ENCODE data around the gene ST6GALNAC5.
"Not testable (repeated sequence)": the region's sequence is repeated elsewhere in the genome, so short reads cannot be mapped to it uniquely, and the experiment has no call there.

ST6GALNAC5 gene

DNA sequence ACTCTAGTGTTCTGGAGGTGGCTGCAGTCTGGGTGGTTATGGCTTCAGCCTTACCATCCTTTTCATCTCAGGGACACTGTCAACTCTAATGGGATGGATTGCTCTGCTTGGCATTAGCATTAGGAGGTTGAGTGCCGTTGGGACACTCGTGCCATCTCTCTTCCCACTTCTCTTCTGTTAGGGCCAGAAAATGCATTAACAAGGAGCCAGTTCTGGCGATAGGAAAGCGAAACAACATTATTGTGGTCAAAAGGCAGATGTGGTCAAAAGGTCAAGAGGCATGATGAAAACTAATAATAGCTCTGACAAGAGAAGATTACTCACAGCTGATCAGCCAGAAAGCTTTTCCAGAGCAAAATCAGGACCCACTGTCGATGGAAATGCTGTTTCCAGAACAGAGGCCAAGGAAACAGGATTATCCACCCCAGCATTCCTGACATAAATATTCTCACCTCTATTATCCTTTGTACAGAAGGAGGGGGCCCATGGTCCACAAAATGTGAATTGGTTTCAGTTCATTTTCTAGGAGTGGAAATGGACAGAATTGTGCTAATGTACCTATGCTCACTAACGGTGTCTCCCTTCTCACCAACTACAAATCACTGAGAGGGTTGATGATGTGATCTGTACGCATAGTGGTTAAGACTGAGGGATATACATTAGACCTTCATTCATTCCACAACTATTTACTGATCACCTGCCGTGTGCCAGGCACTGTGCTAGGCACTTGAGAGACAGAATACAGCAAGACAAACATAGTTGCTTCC is 72.0 kb downstream of the ST6GALNAC5 start:
- no peak for DNase-seq (ENCODE audit: low read depth in 2 of 2)

- DNase-seq (ENCODE audit: low read depth in 2 of 2): no peak
These were observed 72.5 kb downstream of the ST6GALNAC5 start for GRCh38 chr1:76939817-76940216.

DNA sequence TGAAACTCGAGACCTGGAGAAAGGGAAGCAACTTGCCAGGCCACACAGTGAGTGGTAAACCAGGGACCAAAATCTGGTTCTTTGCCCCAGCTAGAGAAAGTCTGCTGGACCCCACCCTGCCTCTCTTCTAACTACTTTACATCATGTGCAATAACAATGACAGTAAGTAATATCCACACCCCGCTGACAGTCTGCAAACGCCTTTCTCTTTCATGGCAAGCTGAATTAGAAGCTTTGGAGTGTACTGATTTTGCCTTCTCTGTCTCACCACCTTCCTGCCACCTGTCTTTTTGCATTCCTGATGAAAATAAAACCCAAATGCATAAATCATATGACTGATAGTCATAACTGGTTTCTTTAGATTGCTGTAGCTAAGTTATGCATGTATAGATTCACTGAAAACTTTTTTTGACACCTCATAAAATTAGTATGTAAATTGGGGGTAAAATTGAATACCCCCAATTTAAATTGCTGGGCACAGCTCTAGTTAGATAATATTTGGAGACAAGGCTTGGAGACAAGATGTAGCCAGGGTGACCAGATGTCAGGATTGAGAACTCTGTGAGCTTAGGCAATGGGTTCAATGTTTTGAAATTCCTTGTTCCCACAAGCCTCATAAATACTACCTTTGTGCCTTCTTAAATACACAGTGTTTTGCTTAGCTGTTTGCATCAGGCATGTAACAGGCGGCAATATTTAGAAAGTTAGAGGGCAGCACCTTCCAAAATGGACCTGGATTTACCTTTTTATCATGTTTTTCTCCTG is 73.5 kb downstream of the ST6GALNAC5 start:
- no peak for DNase-seq (ENCODE audit: low read depth in 2 of 2)

DNA sequence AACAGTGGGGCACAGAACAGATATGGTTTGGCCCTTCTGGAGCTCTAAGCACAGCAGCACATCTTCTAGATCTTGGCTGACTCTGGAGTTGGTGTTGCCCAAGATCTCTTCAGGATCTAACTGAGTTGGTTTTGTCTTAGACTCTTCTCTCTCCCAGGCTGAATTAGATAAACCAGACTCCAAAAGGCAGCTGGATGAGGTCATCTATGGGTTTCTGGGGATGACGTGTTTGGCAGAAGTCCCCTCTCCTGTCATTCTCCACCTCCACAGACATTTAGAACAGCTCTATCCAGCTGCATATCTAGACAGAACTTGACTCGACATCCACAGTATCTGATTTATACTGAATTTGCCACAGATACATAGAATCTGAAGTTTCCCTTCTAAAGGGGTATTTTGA is 75.3 kb downstream of the ST6GALNAC5 start:
- DNase-seq (ENCODE audit: low read depth in 2 of 2): no peak

DNA sequence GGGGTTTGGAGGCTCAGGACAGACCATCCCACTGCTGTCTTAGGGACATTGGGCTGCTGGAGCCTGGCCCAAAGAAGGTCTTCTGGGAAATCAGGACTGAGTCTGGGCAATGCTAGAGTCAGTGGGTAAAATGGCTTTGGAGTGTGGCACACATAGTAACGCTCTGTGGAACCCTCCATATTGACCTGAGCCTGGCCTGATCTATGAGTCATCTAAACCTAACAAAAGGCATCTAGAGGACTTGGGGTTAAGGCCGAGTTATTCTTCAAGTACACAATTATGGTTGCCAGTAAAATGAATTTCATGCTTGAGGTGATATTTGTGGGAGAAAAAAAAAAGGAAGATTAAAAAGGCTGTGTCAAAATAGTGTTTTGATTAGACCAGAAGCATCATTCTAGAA is 77.7 kb downstream of the ST6GALNAC5 start:
- no peak for DNase-seq (ENCODE audit: low read depth in 2 of 2)

DNA sequence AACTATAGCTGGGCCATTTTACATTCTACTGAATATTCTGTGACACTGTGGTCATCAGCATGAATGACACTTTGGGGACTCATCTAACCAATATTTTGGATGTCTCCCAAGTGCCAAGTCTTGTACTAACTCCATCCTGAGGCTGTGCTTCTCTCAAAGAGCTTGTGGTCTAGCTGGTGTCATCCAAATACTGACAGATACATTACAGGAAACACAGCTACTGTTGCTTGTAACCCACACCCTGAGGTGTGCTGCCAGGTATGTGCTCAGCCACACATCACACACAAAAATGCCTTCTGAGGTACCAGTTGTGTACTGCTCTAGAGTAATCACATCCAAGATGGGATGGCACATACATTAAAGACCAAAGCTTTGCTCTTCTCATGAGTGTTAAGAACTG is 81.6 kb downstream of the ST6GALNAC5 start:
- no peak for DNase-seq (ENCODE audit: low read depth in 2 of 2)

DNA sequence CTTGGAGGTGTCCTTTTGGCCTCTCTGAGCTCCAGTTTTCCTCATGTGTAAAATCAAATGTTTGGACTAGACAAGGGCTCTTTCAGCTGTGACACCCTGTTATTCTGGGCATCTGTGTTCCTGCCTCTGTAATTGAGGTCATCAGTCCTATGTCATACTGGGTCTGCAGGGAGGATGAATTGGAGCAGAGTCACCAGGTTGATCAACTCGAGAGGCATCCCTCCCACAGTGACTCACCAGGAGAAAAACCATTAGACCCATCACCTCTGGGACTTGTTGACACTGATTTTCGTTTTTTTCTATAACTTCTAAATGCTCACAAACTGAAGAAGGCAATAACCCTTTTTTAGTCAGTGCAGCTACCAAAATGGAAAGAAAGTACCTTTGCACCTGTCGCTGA is 82.2 kb downstream of the ST6GALNAC5 start:
- no peak for DNase-seq (ENCODE audit: low read depth in 2 of 2)

- DNase-seq (ENCODE audit: low read depth in 2 of 2): no peak
These were observed 83.0 kb downstream of the ST6GALNAC5 start for GRCh38 chr1:76950306-76950705.

- DNase-seq (ENCODE audit: low read depth in 2 of 2): no peak
These were observed 83.9 kb downstream of the ST6GALNAC5 start for GRCh38 chr1:76951153-76951552.

GRCh38 chr1:76955652-76956051 is 88.4 kb downstream of the ST6GALNAC5 start:
- no peak for DNase-seq (ENCODE audit: low read depth in 2 of 2)

DNA sequence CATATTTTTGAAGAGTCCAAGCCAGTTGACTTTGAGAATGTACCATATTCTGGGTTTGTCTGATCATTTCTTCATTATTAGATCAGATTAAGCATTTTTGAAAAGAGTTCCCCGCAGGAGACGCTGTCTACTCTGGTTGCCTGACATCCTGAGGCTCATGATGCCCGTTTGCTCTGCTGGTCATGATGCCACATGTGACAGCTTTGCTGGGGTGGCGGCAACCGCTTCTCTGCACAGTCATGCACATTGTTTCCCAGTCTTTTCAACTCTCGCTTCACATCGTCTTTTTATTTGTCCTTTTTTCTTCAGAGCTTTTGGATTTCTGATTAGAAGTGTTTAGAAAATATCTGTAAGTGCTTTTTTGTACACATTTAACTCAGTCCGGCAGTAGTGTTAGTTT is 90.7 kb downstream of the ST6GALNAC5 start:
- no peak for DNase-seq (ENCODE audit: low read depth in 2 of 2)

DNA sequence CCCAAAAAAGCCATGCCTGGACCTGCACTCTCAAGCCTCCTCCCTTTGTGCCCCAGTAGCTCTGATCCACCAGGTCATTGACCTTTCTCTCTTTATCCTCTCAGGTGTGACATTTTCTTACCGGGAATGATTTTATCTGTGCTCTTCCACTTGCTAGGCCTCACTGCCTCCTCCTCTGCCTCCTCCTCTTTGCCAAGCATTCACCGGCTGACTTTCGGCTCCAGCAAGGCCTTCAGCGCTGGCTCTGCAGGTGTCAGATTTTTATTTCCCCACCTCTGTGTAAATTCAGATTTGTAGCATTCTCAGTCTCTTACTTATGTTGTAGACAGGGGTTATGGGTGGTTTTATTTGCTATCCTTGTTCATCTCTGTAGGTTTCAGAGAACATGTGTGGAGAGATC is 91.5 kb downstream of the ST6GALNAC5 start:
- no peak for DNase-seq (ENCODE audit: low read depth in 2 of 2)

DNA sequence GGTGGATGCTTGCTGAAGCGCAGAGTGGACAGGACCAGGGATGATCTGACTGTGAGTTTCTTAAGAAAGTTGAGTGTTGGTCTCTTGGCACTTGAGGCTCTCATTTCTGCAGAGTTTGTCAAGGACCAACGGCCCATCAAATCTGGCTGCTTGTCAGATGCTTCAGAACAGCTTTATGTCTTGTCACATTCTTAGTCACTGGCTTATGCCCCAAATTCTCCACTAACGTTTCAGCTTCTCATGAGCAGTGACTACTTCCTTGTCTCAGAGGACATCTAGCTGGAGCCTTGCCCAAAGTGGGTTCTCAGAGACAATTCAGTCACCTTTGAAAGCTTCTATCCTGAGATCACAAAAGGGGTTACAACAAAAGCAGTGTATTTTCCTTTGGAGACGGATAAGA is 92.3 kb downstream of the ST6GALNAC5 start:
- no peak for DNase-seq (ENCODE audit: low read depth in 2 of 2)

- no peak for DNase-seq (ENCODE audit: low read depth in 2 of 2)
These were observed 94.0 kb downstream of the ST6GALNAC5 start for GRCh38 chr1:76961181-76961819.

DNA sequence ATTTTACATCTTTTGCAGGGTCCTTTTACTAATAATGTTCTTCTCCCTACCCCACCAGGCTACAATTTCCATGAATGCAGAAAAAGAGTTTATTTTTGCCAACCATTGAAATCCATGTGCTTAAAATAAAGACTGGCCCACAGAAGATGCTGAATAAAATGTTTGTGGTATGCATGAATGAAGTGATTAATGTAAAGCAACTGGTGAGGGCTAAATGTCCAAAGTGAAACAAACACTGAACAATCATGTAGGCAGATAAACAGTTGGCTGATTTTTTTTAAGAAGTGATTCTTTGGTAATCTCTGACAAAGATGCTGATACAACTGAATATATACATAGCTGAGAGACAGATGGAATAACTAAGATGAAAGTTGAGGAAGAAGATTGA is 94.5 kb downstream of the ST6GALNAC5 start:
- no peak for DNase-seq (ENCODE audit: low read depth in 2 of 2)

- DNase-seq (ENCODE audit: low read depth in 2 of 2): not testable (repeated sequence)
These were observed 114.0 kb downstream of the ST6GALNAC5 start for GRCh38 chr1:76981267-76981666.

GRCh38 chr1:76989976-76990375 is 122.7 kb downstream of the ST6GALNAC5 start:
- no peak for DNase-seq (ENCODE audit: low read depth in 2 of 2)

DNA sequence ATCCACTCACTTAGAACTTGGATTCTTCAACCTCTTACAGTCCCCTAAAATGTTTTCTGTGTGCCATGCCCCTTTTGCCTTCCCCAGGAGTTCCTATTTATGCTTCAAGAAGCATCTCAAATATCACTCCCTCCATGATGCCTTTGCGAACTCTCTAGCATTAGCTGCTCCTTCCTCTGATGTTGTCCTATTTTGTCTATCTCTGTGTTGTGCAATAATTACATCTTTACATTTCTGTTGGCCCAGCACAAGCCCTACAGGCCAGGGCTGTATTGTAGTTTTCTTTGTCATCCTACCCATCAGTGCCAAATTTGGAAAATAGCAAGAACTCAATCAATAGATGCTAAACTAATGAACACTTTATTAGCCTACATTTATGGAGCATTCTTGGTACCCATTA is 125.8 kb downstream of the ST6GALNAC5 start:
- no peak for DNase-seq (ENCODE audit: low read depth in 2 of 2)

DNA sequence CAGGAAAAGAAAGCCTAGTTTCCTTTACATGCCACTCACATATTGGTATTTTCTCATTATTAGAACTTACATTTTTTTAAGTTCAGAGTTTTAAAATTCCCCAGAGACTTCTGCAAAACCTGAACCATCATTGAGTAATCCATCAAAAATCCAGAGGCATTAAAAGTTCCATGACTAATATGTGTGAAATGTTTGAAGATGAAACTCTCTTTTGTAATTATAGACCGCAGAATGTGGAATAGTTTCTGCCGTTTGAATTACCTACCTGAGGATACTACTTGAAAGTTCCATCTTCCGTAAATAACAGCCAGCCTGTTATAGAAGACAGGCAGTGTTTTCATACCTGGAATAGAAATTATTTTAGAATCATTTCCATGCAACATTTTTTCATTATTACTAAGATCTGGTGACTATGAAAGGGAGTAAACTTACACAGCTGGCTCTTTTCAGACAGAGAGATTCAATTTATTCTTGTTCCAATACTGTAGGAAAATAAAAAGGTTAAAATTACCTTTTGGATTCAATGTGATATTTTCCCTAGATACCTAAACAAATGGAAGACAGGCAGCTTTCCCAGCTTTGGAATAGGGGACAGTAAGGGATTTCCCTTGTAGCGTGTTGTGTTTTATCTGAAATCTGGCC is 131.4 kb downstream of the ST6GALNAC5 start:
- DNase-seq (ENCODE audit: low read depth in 2 of 2): no peak

GRCh38 chr1:77007675-77008074 is 140.4 kb downstream of the ST6GALNAC5 start:
- no peak for DNase-seq (ENCODE audit: low read depth in 2 of 2)

GRCh38 chr1:77010937-77011336 is 143.7 kb downstream of the ST6GALNAC5 start:
- DNase-seq (ENCODE audit: low read depth in 2 of 2): no peak

DNA sequence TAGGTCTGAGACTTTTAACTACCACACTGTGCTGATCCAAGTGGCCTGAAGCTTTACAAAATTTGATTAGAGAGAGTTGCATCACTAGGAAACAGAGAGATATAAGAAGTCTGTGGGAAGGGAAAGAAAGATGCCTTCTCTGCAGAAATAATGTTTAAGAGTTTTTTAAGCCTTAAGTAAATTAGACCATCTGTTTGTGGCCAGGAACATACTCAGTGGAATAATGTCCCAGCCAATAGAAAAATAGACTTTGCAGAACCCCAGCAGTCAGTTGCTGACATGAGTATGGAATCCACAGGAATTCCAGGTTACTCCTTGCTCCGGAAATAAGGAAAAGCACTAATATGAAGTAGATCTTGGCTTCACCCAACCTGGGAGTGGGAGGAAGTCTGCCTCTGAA is 144.8 kb downstream of the ST6GALNAC5 start:
- no peak for DNase-seq (ENCODE audit: low read depth in 2 of 2)

Measured in stimulated activated CD8-positive, alpha-beta memory T cell treated with anti-CD3 and anti-CD28 coated beads, Interleukin-7, amount 100 ng/mL, for 1 hour (primary cell).